GM12878 (cell line): ENCODE data around the gene AGBL3. TPM values are rescaled to one million over a fixed set of nuclear protein-coding genes. Genes with fewer than 3 reads are reported as not detected.

Source experiments
- ATF2 ChIP-seq: IDR thresholded peaks from 2 replicates; pipeline ENCODE4 v1.6.1; 2012; ENCODE audit warnings: low read length, inconsistent platforms
- BHLHE40 ChIP-seq, 2 experiments: fragments of 450-650 bp in 1 of 2; IDR thresholded peaks; 2 replicates each; pipeline ENCODE4 v1.6.1; 2011 to 2017; ENCODE audit warnings: low read depth in 2 of 2, borderline replicate concordance in 1 of 2, improper control_type of control experiment in 1 of 2, low read length in 1 of 2, mild to moderate bottlenecking in 1 of 2
- CBX5 ChIP-seq: sonication (generic); IDR thresholded peaks from 2 replicates; pipeline ENCODE4 v1.6.1; 2016; ENCODE audit warnings: low read depth, moderate library complexity, mild to moderate bottlenecking, inconsistent platforms
- CREM ChIP-seq: IDR thresholded peaks from 2 replicates; pipeline ENCODE4 v1.6.1; 2014; ENCODE audit warnings: antibody characterized with exemption, low read depth
- EED ChIP-seq: sonication (generic); IDR thresholded peaks from 2 replicates; pipeline ENCODE4 v1.6.1; 2016; ENCODE audit warnings: antibody characterized with exemption, low read depth
- ELK1 ChIP-seq: IDR thresholded peaks from 2 replicates; pipeline ENCODE4 v1.6.1; 2012; ENCODE audit warnings: low read depth, low read length, improper control_type of control experiment
- EP300 ChIP-seq, 2 experiments: fragments of 150-350 bp in 1 of 2; IDR thresholded peaks; 2 replicates each; pipeline ENCODE4 v1.6.1; 2011 to 2012; ENCODE audit warnings: low read depth in 2 of 2, low read length in 2 of 2, borderline replicate concordance in 1 of 2, improper control_type of control experiment in 1 of 2, inconsistent platforms in 1 of 2; ENCODE audit not compliant: control insufficient read depth in 1 of 2
- FOXK2 ChIP-seq: fragments of 450-650 bp; IDR thresholded peaks from 2 replicates; pipeline ENCODE4 v1.6.1; 2017; ENCODE audit warnings: mild to moderate bottlenecking, moderate library complexity
- GABPA ChIP-seq: IDR thresholded peaks from 2 replicates; pipeline ENCODE4 v1.6.1; 2014; ENCODE audit warnings: antibody characterized with exemption, low read depth, mild to moderate bottlenecking, inconsistent platforms
- HDAC2 ChIP-seq: fragments of 200-600 bp; sonication (generic); IDR thresholded peaks from 2 replicates; pipeline ENCODE4 v1.6.1; 2017
- IKZF2 ChIP-seq, 2 experiments: fragments of 450-650 bp; IDR thresholded peaks; 2 replicates each; pipeline ENCODE4 v1.6.1; 2017; ENCODE audit warnings: mild to moderate bottlenecking in 2 of 2, moderate library complexity in 2 of 2
- IRF4 ChIP-seq: IDR thresholded peaks from 2 replicates; pipeline ENCODE4 v1.6.1; 2011; ENCODE audit warnings: low read depth, low read length
- MXI1 ChIP-seq: fragments of 150-350 bp; IDR thresholded peaks from 2 replicates; pipeline ENCODE4 v1.6.1; 2011; ENCODE audit warnings: low read depth, mild to moderate bottlenecking, inconsistent platforms, low read length, improper control_type of control experiment
- NFYB ChIP-seq: IDR thresholded peaks from 2 replicates; pipeline ENCODE4 v1.6.1; 2011; ENCODE audit warnings: low read depth, mild to moderate bottlenecking, low read length, improper control_type of control experiment, moderate library complexity; ENCODE audit not compliant: insufficient read depth
- NR2C1 ChIP-seq: fragments of 450-650 bp; IDR thresholded peaks from 2 replicates; pipeline ENCODE4 v1.6.1; 2017; ENCODE audit warnings: antibody characterized with exemption, mild to moderate bottlenecking, moderate library complexity
- RUNX3 ChIP-seq: IDR thresholded peaks from 2 replicates; pipeline ENCODE4 v1.6.1; 2012; ENCODE audit warnings: low read length, inconsistent platforms
- SRF ChIP-seq, 2 experiments: IDR thresholded peaks; 2 replicates each; pipeline ENCODE4 v1.6.1; 2011; ENCODE audit warnings: low read depth in 2 of 2, low read length in 2 of 2, mild to moderate bottlenecking in 1 of 2, moderate library complexity in 1 of 2
- TCF12 ChIP-seq: IDR thresholded peaks from 2 replicates; pipeline ENCODE4 v1.6.1; 2011; ENCODE audit warnings: low read depth, mild to moderate bottlenecking, low read length
- ZBTB33 ChIP-seq: fragments of 450-650 bp; IDR thresholded peaks from 2 replicates; pipeline ENCODE4 v1.6.1; 2017; ENCODE audit warnings: mild to moderate bottlenecking
- ZNF207 ChIP-seq: fragments of 450-650 bp; IDR thresholded peaks from 2 replicates; pipeline ENCODE4 v1.6.1; 2014; ENCODE audit warnings: antibody characterized with exemption, mild to moderate bottlenecking, borderline replicate concordance
- ZNF592 ChIP-seq: fragments of 450-650 bp; IDR thresholded peaks from 2 replicates; pipeline ENCODE4 v1.6.1; 2017; ENCODE audit warnings: mild to moderate bottlenecking, moderate library complexity
- polyA plus RNA-seq, 11 experiments: library from polyadenylated mRNA; depleted of rRNA in 4 of 11; unstranded in 6 of 11; stranded (reverse) in 5 of 11; fragments of >200 nt; fragmentation: Nextera tagmentation in 4 of 11; fragmentation: Illumina TruSeq in 1 of 11; extraction: Ambion mirVana in 4 of 11; extraction: Trizol in 1 of 11; gene quantifications; 1 replicate in 1 of 11; 2 replicates in 10 of 11; pipeline versions ENCODE4 v1.2.1 to v1.2.3, GENCODE V29; 2011 to 2016; ENCODE audit warnings: inconsistent platforms in 2 of 11, missing spikeins in 2 of 11, low read depth in 1 of 11
- total RNA-seq, 4 experiments: library from RNA; depleted of rRNA in 3 of 4; stranded (reverse); fragments of >200 nt in 3 of 4; fragmentation: Illumina TruSeq in 1 of 4; extraction: Trizol in 1 of 4; gene quantifications; 2 replicates each; pipeline versions ENCODE4 v1.2.1 to v1.2.3, GENCODE V29; 2013 to 2021

AGBL3 gene
- total and polyA plus RNA-seq, 10 of the 15 experiments (the other 5 are each of a cell fraction or from before 2014, with no cell fraction given): 0.82 to 12.4 (median 3.7) TPM

GRCh38 chr7:135102372-135102771 lies 116.1 kb downstream of the AGBL3 start (continued):
- TF ChIP-seq IRF4 (peak; percentile 80), SRF (IDR thresholded peaks at IDR 0.05; ENCODE audit: low read depth in 2 of 2, low read length in 2 of 2) (no peak), CREM (peak; percentile 57; the same call in 1 of the 2 replicates), EP300 (IDR thresholded peaks at IDR 0.05; ENCODE audit: borderline replicate concordance in 1 of 2, control insufficient read depth in 1 of 2, low read depth in 2 of 2, low read length in 2 of 2) (peak in 1 of 2 experiments; percentile 64; a peak in 1 of 4 replicates), RUNX3 (peak; percentile 95), EED (no peak), TCF12 (no peak), MXI1 (no peak), BHLHE40 (IDR thresholded peaks at IDR 0.05; ENCODE audit: borderline replicate concordance in 1 of 2, low read depth in 2 of 2, low read length in 1 of 2) (no peak), ZBTB33 (no peak), GABPA (peak; percentile 40; the same call in 1 of the 2 replicates), ZNF592 (no peak), FOXK2 (no peak), ELK1 (no peak), ZNF207 (no peak), HDAC2 (no peak), NR2C1 (no peak), CBX5 (no peak), IKZF2 (IDR thresholded peaks at IDR 0.05) (peak; percentile 35 to 46; a peak in 2 of 4 replicates), ATF2 (peak; percentile 65; the same call in 1 of the 2 replicates), NFYB (no peak)
